Gastrocnemius medialis (tissue), 4 donors: ENCODE measurements around the gene PDE4B.

ENCODE experiments used
- CTCF ChIP-seq, 5 experiments: fragments of 450-650 bp in 3 of 5; fragments of 200-600 bp in 2 of 5; sonication (generic) in 2 of 5; IDR thresholded peaks in 4 of 5; conservative IDR thresholded peaks in 1 of 5; 1 replicate in 4 of 5; 2 replicates in 1 of 5; pipeline ENCODE4 v1.5.1; 2016 to 2019; ENCODE audit warnings: antibody characterized with exemption in 5 of 5, mild to moderate bottlenecking in 3 of 5, moderate library complexity in 3 of 5
- POLR2A ChIP-seq, 2 donors: fragments of 450-650 bp; IDR thresholded peaks; one replicate each; pipeline ENCODE4 v1.6.1; 2017; ENCODE audit warnings: antibody characterized with exemption in 2 of 2, mild to moderate bottlenecking in 2 of 2, moderate library complexity in 2 of 2

- TF ChIP-seq POLR2A (IDR thresholded peaks at IDR 0.05) = no peak
- peak; percentile 89 to 99 (median 94) for TF ChIP-seq CTCF (IDR thresholded peaks at IDR 0.05 in 4 of 5, conservative IDR thresholded peaks at IDR 0.05 in 1 of 5)
Observed at GRCh38 chr1:66242646-66243547, 450.2 kb downstream of the PDE4B start.
